ENCODE results near the gene MOSPD3. TPM values are rescaled to one million over a fixed set of nuclear protein-coding genes. Genes with fewer than 3 reads are reported as not detected.

The MOSPD3 gene
- polyA plus RNA-seq, 1 of the 3 experiments (the other 2 are of a cell fraction) = 61.7 TPM

- H3K4me2 ChIP-seq = no peak overlapping the region
- no peak overlapping the region for H3K4me3 ChIP-seq (ENCODE audit: low read depth in 2 of 2, low read length in 1 of 2)
- H3K27me3 ChIP-seq (ENCODE audit: insufficient read depth) = no peaks in the 10 kb centered on the region
- WGBS (ENCODE audit: low lambda C conversion rate) = 89% methylated on average over 11 of the region's 11 CpGs
- H3K27ac ChIP-seq (ENCODE audit: low read depth in 2 of 2, low read length in 1 of 2) = no peak overlapping the region
- no peak for TF ChIP-seq MXI1 (IDR thresholded peaks at IDR 0.05; ENCODE audit: low read depth, low read length)
- TF ChIP-seq RCOR1 (IDR thresholded peaks at IDR 0.05; ENCODE audit: low read length) = no peak
- CTCF ChIA-PET = interaction anchor here (0.6 to 11.9 kb wide), 4 partner anchors 16 to 51 kb away, joined by 3 to 149 read pairs (median 3); no protein-coding TSS in a partner anchor
- no peak overlapping the region for H2AFZ ChIP-seq (ENCODE audit: low read depth)
- no peak overlapping the region for H3K9ac ChIP-seq
- peaks cover 33% of the 10 kb centered on the region for H3K79me2 ChIP-seq (ENCODE audit: insufficient read depth)
- POLR2A ChIA-PET = no interaction called here
- H4K20me1 ChIP-seq (ENCODE audit: insufficient read depth) = peaks cover 32% of the 10 kb centered on the region
- no peak for DNase-seq
- H3K9me2 ChIP-seq = no peaks in the 10 kb centered on the region
- no peaks in the 10 kb centered on the region for H3F3A ChIP-seq (replicated peaks; ENCODE audit: insufficient read depth)
- peaks cover 6 to 15% of the 10 kb centered on the region in 2 experiments; a peak in 2 of 4 replicates for H3K4me1 ChIP-seq (ENCODE audit: control insufficient read depth in 1 of 2, insufficient read depth in 2 of 2, low read depth in 1 of 2, low read length in 1 of 2)
- no peaks in the 10 kb centered on the region for H3K9me3 ChIP-seq
- peaks cover 13 to 30% of the 10 kb centered on the region in 2 experiments for H3K36me3 ChIP-seq (replicated peaks in 1 of 2; ENCODE audit: control insufficient read depth in 1 of 2, insufficient read depth in 2 of 2, low read length in 1 of 2)
Observed at GRCh38 chr7:100582650-100583049, 29.7 kb upstream of the MOSPD3 start.

GRCh38 chr7:100583132-100584053 lies 28.9 kb upstream of the MOSPD3 start:
- peaks cover 6 to 15% of the 10 kb centered on the region in 2 experiments; a peak in 2 of 4 replicates for H3K4me1 ChIP-seq (ENCODE audit: control insufficient read depth in 1 of 2, insufficient read depth in 2 of 2, low read depth in 1 of 2, low read length in 1 of 2)
- peaks cover 32% of the 10 kb centered on the region for H4K20me1 ChIP-seq (ENCODE audit: insufficient read depth)
- H3K9me2 ChIP-seq = no peaks in the 10 kb centered on the region
- peaks cover 33% of the 10 kb centered on the region for H3K79me2 ChIP-seq (ENCODE audit: insufficient read depth)
- H3K9ac ChIP-seq = 0 out of 2 replicates have a peak overlapping the region, but pooled peaks have one; percentile 21
- no peak overlapping the region for H3K27ac ChIP-seq (ENCODE audit: low read depth in 2 of 2, low read length in 1 of 2)
- ChIA-PET POLR2A (interaction anchor here (4.3 kb wide), 1 partner anchor 19 kb away, joined by 63 read pairs; the partner anchor contains the start of gene PCOLCE), CTCF (interaction anchor here (0.6 to 11.9 kb wide), 12 partner anchors 11 to 142 kb away, joined by 3 to 149 read pairs (median 6); partner anchors contain the start of genes PCOLCE and POP7)
- H3K9me3 ChIP-seq = no peaks in the 10 kb centered on the region
- H3K4me3 ChIP-seq (ENCODE audit: low read depth in 2 of 2, low read length in 1 of 2) = no peak overlapping the region
- no peaks in the 10 kb centered on the region for H3K27me3 ChIP-seq (ENCODE audit: insufficient read depth)
- H3K36me3 ChIP-seq (replicated peaks in 1 of 2; ENCODE audit: control insufficient read depth in 1 of 2, insufficient read depth in 2 of 2, low read length in 1 of 2) = peaks cover 13 to 22% of the 10 kb centered on the region in 2 experiments
- 90% methylated on average over 19 of the region's 23 CpGs for WGBS (ENCODE audit: low lambda C conversion rate)
- no peak overlapping the region for H2AFZ ChIP-seq (ENCODE audit: low read depth)
- TF ChIP-seq FOXJ3 (CRISPR knock-in tag; IDR thresholded peaks at IDR 0.05) = no peak
- TF ChIP-seq EP300 (IDR thresholded peaks at IDR 0.05; ENCODE audit: borderline replicate concordance in 1 of 2, low read depth in 1 of 2, low read length in 1 of 2) = no peak
- no peak for TF ChIP-seq PBX3 (IDR thresholded peaks at IDR 0.05)
- H3F3A ChIP-seq (replicated peaks; ENCODE audit: insufficient read depth) = peaks cover 4% of the 10 kb centered on the region
- H3K4me2 ChIP-seq = peak overlapping the region; percentile 97; the same call in 1 of the 2 replicates
- no peak for DNase-seq

- POLR2A ChIA-PET = interaction anchor here (2.5 to 4.3 kb wide), 2 partner anchors 13 to 18 kb away, joined by 19 to 63 read pairs; partner anchors contain the start of gene PCOLCE
- peaks cover 32% of the 10 kb centered on the region for H4K20me1 ChIP-seq (ENCODE audit: insufficient read depth)
- no peaks in the 10 kb centered on the region for H3K27me3 ChIP-seq (ENCODE audit: insufficient read depth)
- peaks cover 7% of the 10 kb centered on the region for H3F3A ChIP-seq (replicated peaks; ENCODE audit: insufficient read depth)
- H3K4me2 ChIP-seq = peak overlapping the region; percentile 97
- H3K79me2 ChIP-seq (ENCODE audit: insufficient read depth) = peaks cover 33% of the 10 kb centered on the region
- H3K9ac ChIP-seq = 0 out of 2 replicates have a peak overlapping the region, but pooled peaks have one; percentile 21
- no peak for TF ChIP-seq MXI1 (IDR thresholded peaks at IDR 0.05; ENCODE audit: low read depth, low read length)
- no peak for TF ChIP-seq TCF12 (IDR thresholded peaks at IDR 0.05)
- no peak for TF ChIP-seq PBX3 (IDR thresholded peaks at IDR 0.05)
- no peak overlapping the region for H3K27ac ChIP-seq (ENCODE audit: low read depth in 2 of 2, low read length in 1 of 2)
- CTCF ChIA-PET = interaction anchor here (1.0 to 11.9 kb wide), 13 partner anchors 12 to 141 kb away, joined by 3 to 149 read pairs (median 7); partner anchors contain the start of genes GIGYF1, PCOLCE, POP7 and TSC22D4
- no peaks in the 10 kb centered on the region for H3K9me3 ChIP-seq
- no peak overlapping the region for H2AFZ ChIP-seq (ENCODE audit: low read depth)
- 78% methylated on average over 15 of the region's 15 CpGs for WGBS (ENCODE audit: low lambda C conversion rate)
- H3K4me1 ChIP-seq (ENCODE audit: control insufficient read depth in 1 of 2, insufficient read depth in 2 of 2, low read depth in 1 of 2, low read length in 1 of 2) = peaks cover 6 to 15% of the 10 kb centered on the region in 2 experiments; a peak in 2 of 4 replicates
- H3K36me3 ChIP-seq (replicated peaks in 1 of 2; ENCODE audit: control insufficient read depth in 1 of 2, insufficient read depth in 2 of 2, low read length in 1 of 2) = peaks cover 10 to 19% of the 10 kb centered on the region in 2 experiments
- DNase-seq = no peak
- peak overlapping the region; percentile 83 to 89; a peak in 3 of 4 replicates for H3K4me3 ChIP-seq (ENCODE audit: low read depth in 2 of 2, low read length in 1 of 2)
- no peaks in the 10 kb centered on the region for H3K9me2 ChIP-seq
Observed at GRCh38 chr7:100584054-100584682, 28.2 kb upstream of the MOSPD3 start.

All from SK-N-SH (cell line).